Lower leg skin (tissue), 4 donors: ENCODE measurements around the gene LRRTM3. TPM values are rescaled to one million over a fixed set of nuclear protein-coding genes. Genes with fewer than 3 reads are reported as not detected.

Source experiments
- DNase-seq, 2 donors: peaks; one replicate each; pipeline ENCODE4 v3.0.0-alpha.2; 2019; ENCODE audit warnings: low spot score in 2 of 2
- H3K4me3 ChIP-seq: fragments of 200-600 bp; sonication (generic); 2 replicates; pipeline ENCODE4 v1.5.1; 2017; ENCODE audit warnings: mild to moderate bottlenecking, low read depth; ENCODE audit not compliant: poor library complexity, severe bottlenecking
- POLR2A ChIP-seq, 2 donors: fragments of 450-650 bp; IDR thresholded peaks; one replicate each; pipeline ENCODE4 v1.6.1; 2016 to 2017; ENCODE audit warnings: antibody characterized with exemption in 2 of 2, mild to moderate bottlenecking in 1 of 2, moderate library complexity in 1 of 2
- WGBS, 2 donors: methylation state at CpG; one replicate each; pipeline ENCODE4 v1.1.5; 2018; 5-methylcytosine and 5-hydroxymethylcytosine counted together
- intact Hi-C: fragments of 100-400 bp; cut with DNase I; formaldehyde crosslinking; loops from one replicate; pipeline ENCODE4 v1.15.0; 2023; ENCODE audit warnings: low total_unique reads
- total RNA-seq, 4 donors: library from RNA; depleted of rRNA; stranded (reverse); fragments of >200 nt; gene quantifications; one replicate each; pipeline ENCODE4 v1.1.0, GENCODE V29; 2016
- TF ChIP-seq, protein P1 (sequence below), 3 donors: fragments of 450-650 bp; IDR thresholded peaks; one replicate each; pipeline ENCODE4 v1.5.1; 2016; ENCODE audit warnings: antibody characterized with exemption in 3 of 3, mild to moderate bottlenecking in 3 of 3, moderate library complexity in 2 of 3

LRRTM3 gene
- total RNA-seq, 4 donors from 2014 or later: not detected

DNA sequence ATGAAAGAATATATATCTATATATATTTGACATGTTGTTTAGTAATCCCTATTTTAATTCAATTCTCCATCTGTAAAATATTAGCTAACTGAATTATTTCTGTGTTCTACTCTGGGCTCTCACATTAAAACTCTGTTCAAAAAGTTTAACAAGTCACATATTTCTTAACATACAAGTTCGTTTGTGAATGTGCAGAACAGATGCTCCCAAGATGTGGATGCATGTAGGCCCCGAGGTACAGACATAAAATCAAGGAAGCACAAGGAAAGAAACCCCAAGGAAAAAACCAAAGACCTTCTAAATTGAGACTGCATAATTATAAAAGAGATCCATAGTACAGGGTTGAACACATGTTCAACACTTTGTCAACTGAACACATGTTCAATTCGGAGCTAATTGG lies 175.1 kb downstream of the LRRTM3 start:
- intact Hi-C loops: no loop called here
- no peak for TF ChIP-seq POLR2A (IDR thresholded peaks at IDR 0.05)
- TF ChIP-seq, protein P1, sequence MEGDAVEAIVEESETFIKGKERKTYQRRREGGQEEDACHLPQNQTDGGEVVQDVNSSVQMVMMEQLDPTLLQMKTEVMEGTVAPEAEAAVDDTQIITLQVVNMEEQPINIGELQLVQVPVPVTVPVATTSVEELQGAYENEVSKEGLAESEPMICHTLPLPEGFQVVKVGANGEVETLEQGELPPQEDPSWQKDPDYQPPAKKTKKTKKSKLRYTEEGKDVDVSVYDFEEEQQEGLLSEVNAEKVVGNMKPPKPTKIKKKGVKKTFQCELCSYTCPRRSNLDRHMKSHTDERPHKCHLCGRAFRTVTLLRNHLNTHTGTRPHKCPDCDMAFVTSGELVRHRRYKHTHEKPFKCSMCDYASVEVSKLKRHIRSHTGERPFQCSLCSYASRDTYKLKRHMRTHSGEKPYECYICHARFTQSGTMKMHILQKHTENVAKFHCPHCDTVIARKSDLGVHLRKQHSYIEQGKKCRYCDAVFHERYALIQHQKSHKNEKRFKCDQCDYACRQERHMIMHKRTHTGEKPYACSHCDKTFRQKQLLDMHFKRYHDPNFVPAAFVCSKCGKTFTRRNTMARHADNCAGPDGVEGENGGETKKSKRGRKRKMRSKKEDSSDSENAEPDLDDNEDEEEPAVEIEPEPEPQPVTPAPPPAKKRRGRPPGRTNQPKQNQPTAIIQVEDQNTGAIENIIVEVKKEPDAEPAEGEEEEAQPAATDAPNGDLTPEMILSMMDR (IDR thresholded peaks at IDR 0.05): no peak
- 54 to 59% methylated on average over 3 of the region's 3 CpGs for WGBS, 2 donors
- DNase-seq: no peak
- no peak overlapping the region for H3K4me3 ChIP-seq

DNA sequence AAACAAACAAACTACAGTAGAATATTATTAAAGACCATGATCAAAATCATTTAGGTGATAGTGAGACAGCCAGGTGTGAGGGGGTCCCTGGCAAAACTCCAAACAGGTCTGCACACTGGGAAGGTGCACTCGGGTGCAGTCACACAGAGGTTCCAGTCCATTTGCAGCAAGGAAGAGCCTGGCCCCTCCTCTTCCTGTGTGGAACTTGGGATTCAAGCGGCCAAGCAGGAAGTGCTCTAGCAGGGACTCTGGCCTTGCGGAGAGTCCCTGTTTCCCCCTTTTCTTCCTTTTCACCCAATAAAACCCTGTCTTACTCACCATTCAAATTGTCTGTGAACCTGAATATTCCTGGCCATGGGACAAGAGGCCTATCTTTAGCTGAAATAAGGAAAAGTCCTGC lies 181.8 kb downstream of the LRRTM3 start:
- intact Hi-C loops: no loop called here
- no peak for DNase-seq
- 72 to 85% methylated on average over 3 of the region's 3 CpGs for WGBS, 2 donors
- H3K4me3 ChIP-seq: no peak overlapping the region
- TF ChIP-seq, protein P1 (IDR thresholded peaks at IDR 0.05): no peak
- no peak for TF ChIP-seq POLR2A (IDR thresholded peaks at IDR 0.05)

DNA sequence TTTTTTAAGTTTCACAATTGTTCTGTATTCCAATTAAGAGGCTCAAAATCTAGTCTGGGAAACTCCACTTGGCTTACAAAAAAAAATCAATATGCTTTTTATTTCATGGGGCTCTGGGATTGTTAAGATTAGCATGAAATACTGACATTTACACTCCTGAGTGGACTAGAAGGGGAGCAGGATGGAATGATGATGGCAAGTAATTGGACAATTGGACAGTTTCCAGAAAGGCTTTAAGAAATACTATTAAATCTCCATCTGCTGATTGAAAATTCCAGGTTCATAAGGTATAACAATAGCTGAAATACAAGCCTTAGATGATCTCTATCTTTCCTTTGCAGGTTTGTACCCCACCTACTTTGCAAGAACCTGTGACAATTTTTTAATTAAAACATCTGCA lies 184.4 kb downstream of the LRRTM3 start:
- no peak for DNase-seq
- intact Hi-C loops: no loop called here
- H3K4me3 ChIP-seq: no peak overlapping the region
- TF ChIP-seq POLR2A (IDR thresholded peaks at IDR 0.05): no peak
- TF ChIP-seq, protein P1 (IDR thresholded peaks at IDR 0.05): no peak

DNA sequence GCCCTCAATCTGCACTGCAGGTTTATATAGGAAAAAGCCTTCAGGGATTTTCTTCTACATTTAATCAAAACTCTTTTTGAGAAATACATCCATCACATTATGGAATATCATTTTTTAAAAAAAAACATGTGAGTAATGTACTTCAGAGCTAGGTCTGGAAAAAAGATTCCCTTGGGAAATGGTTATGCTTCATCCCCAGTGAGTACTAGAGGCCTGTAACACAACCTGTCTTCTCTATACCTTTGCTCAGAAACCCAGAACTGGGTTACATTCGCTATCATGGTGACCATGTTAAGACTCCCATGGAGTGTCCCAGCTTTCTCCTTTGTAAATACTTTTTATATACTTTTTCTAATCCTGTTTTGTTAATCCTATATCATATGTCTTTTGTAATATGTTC lies 186.9 kb downstream of the LRRTM3 start:
- TF ChIP-seq POLR2A (IDR thresholded peaks at IDR 0.05): no peak
- TF ChIP-seq, protein P1 (IDR thresholded peaks at IDR 0.05): no peak
- no peak for DNase-seq
- WGBS, 2 donors: 68 to 93% methylated on average over 1 of the region's 1 CpG
- intact Hi-C loops: no loop called here
- no peak overlapping the region for H3K4me3 ChIP-seq

DNA sequence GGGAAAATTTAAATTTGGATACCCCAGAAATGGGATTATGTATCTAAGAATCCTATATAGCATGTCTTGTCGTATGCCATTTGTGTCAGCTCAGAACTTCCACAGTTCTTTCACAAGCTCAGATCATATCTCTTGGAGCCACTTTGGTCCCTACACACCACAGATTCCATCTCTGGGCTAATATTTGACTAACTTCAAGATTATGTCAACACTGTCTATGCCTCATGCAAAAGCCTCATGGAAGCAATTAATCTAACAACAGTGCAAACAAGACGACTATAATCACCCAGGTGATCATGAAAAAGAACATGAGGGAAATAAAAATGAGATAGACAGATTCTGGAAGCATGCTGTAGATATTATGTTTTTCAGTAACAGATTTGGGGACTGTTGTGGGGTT lies 189.1 kb downstream of the LRRTM3 start:
- TF ChIP-seq POLR2A (IDR thresholded peaks at IDR 0.05): no peak
- TF ChIP-seq, protein P1 (IDR thresholded peaks at IDR 0.05): no peak
- 67 to 76% methylated on average over 2 of the region's 2 CpGs for WGBS, 2 donors
- H3K4me3 ChIP-seq: no peak overlapping the region
- DNase-seq: no peak
- intact Hi-C loops: no loop called here

DNA sequence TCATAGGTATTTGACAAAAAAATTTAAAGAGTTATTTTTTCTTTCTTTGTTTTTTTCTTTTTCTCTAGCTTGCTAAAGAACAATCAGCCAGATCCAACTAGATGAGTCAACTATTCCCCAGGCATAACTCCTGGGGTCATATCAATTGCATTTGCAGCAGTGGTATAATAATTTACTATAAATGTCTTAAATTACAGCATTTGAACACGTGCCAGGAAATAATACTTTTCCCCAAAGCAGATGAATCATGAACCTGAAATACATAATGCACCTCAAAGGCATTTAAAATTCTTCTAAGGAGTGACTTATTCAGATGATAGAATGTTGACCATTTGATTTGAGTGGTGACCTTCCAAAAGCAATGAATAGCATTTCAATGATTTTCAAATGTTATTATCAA lies 190.1 kb downstream of the LRRTM3 start:
- TF ChIP-seq POLR2A (IDR thresholded peaks at IDR 0.05): no peak
- TF ChIP-seq, protein P1 (IDR thresholded peaks at IDR 0.05): no peak
- DNase-seq: no peak
- WGBS, 2 donors: 13 to 16% methylated on average over 1 of the region's 1 CpG
- no peak overlapping the region for H3K4me3 ChIP-seq
- intact Hi-C loops: no loop called here
